D721Med (cell line): ENCODE results near the gene GIMAP6.
"Not testable (repeated sequence)": the region's sequence is repeated elsewhere in the genome, so short reads cannot be mapped to it uniquely, and the experiment has no call there.

Source experiments
- DNase-seq: peaks from one replicate; pipeline ENCODE4 v3.0.0; 2011; ENCODE audit warnings: low spot score; ENCODE audit not compliant: insufficient read length
- FAIRE-seq: peaks from 2 replicates; lab custom pipeline; 2011; peaks lifted over from hg19 to GRCh38; lab: Jason Lieb, UNC
- TF ChIP-seq, protein P1 (sequence below): IDR thresholded peaks from 2 replicates; pipeline ENCODE4 v1.5.1; 2012; ENCODE audit warnings: mild to moderate bottlenecking, control low read depth; ENCODE audit not compliant: insufficient read depth; ENCODE audit errors: missing control alignments

Gene GIMAP6

DNA sequence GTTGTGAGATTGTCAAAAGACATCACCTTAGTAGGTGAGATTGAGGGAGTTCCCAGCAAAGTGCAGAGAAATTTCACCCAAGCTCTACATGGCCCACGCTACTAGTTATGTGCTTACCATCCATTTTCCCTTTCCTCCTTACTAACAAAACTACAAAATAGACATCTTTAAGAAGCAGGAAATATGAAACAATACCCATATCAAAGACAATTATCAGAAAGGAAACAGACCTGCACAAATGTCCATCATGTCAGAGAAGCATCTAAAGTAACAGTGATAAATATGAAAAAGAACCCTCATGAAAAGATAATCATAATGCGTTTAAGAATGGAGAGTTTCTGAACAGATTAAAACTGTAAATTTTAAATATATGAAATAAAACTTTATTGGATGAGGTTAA lies 36.8 kb downstream of the GIMAP6 start:
- FAIRE-seq: no peak
- TF ChIP-seq, protein P1, sequence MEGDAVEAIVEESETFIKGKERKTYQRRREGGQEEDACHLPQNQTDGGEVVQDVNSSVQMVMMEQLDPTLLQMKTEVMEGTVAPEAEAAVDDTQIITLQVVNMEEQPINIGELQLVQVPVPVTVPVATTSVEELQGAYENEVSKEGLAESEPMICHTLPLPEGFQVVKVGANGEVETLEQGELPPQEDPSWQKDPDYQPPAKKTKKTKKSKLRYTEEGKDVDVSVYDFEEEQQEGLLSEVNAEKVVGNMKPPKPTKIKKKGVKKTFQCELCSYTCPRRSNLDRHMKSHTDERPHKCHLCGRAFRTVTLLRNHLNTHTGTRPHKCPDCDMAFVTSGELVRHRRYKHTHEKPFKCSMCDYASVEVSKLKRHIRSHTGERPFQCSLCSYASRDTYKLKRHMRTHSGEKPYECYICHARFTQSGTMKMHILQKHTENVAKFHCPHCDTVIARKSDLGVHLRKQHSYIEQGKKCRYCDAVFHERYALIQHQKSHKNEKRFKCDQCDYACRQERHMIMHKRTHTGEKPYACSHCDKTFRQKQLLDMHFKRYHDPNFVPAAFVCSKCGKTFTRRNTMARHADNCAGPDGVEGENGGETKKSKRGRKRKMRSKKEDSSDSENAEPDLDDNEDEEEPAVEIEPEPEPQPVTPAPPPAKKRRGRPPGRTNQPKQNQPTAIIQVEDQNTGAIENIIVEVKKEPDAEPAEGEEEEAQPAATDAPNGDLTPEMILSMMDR: no peak
- no peak for DNase-seq

DNA sequence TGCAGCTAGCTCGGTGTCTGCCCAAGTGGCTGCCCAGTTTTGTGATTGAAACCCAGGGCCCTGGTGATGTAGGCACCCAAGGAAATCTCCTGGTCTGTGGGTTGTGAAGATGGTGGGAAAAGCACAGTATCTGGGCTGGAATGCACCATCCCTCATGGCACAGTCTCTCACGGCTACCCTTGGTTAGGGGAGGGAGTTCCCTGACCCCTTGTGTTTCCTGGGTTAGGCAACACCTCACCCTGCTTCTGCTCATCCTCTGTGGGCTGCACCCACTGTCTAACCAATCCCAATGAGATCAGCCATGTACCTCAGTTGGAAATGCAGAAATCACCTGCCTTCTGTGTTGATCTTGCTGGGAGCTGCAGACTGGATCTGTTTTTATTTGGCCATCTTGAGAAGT lies 37.4 kb downstream of the GIMAP6 start:
- TF ChIP-seq, protein P1: no peak
- FAIRE-seq: no peak
- DNase-seq: no peak

DNA sequence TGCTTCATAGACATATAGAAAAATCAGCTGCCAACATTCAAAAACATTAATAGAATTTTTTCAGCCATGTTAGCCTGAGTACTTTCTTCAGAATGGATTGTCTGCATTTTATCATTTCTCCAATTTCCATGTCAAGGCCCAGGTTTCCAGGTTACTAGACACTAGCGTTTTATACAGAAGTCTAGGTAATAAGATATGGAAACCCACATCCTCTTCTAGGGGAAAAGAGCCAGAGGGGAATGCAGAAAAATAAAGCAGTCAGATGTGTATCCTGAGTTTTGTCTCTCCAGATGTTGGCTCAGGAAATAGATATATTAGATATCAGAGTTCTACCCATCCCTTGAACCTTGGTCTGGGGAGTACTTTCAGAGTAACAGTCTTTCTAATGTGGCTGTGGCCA lies 44.6 kb downstream of the GIMAP6 start:
- no peak for FAIRE-seq
- no peak for DNase-seq
- TF ChIP-seq, protein P1: no peak

DNA sequence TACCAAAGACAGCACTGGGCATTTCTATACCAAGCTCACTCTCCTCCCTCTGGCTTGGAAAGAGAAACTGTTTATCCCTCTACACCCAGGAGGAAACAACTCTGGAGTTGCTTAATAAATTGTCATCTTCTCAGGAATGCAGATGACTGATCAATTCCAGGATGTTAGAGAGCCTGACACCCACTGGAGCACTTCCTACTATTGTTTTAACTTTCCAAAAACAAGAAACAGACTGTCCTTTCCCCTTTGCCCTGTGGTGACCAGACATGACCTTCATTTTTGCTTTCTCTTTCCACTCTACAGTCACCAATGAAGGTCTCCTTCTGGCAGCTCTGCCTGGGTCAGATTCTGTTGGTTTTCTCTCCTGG lies 45.4 kb downstream of the GIMAP6 start:
- FAIRE-seq: no peak
- no peak for DNase-seq

DNA sequence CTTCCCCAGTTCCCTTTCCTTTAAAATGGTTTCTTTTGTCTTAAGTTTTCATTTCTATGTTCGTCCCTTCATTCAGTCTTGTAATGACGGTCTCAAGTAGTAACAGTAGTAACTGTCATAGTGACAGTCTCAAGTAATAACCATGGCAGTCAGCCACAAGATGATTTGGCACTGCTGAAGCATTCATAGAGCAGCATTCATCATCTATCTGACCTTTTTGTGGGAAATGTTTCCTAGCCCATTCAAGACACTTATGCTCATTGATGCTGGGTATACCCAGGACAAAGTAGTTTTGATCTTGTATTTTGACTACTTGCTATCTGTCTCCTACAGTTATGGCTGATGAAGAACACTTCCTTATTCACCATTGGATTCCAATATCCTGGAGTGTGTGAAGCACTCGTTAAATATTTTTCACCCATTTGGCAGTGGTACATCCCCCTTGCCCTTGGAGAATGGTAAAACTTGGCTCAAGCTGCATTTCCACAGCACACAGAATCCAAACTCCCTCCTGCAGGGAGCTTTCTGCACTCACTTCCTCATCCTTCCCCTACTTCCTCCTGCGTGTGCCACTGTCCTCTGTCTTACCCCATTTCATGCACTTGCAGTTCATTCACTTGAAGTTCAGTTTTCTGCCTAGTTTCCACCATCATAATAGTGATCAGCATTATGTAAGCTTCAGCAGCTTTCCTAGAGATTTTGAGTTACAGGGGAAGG lies 46.0 kb downstream of the GIMAP6 start:
- FAIRE-seq (no peak), DNase-seq (no peak)
- TF ChIP-seq, protein P1: no peak

More for the DNA sequence above, 45.4 kb downstream of the GIMAP6 start:
- TF ChIP-seq, protein P1: no peak

DNA sequence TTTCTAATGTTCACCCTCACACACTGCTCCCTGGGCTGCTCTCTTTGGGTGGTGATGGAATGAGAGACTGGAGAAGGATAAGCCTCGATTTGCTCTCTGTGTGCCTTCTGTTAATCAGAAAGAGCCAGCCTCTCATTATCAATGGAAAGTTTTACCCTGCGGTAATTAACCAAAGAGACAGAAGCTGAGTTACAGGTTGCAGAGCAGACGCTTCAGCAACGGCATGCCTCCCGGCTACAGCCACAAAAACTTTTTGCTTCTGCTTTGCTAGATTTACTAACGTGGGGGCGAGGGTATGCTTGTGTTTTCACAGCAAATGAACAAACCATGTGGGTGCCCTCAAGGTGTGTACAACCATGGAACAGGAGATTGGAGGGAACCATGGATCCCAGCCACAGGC lies 47.0 kb downstream of the GIMAP6 start:
- no peak for FAIRE-seq
- TF ChIP-seq, protein P1: no peak
- no peak for DNase-seq

DNA sequence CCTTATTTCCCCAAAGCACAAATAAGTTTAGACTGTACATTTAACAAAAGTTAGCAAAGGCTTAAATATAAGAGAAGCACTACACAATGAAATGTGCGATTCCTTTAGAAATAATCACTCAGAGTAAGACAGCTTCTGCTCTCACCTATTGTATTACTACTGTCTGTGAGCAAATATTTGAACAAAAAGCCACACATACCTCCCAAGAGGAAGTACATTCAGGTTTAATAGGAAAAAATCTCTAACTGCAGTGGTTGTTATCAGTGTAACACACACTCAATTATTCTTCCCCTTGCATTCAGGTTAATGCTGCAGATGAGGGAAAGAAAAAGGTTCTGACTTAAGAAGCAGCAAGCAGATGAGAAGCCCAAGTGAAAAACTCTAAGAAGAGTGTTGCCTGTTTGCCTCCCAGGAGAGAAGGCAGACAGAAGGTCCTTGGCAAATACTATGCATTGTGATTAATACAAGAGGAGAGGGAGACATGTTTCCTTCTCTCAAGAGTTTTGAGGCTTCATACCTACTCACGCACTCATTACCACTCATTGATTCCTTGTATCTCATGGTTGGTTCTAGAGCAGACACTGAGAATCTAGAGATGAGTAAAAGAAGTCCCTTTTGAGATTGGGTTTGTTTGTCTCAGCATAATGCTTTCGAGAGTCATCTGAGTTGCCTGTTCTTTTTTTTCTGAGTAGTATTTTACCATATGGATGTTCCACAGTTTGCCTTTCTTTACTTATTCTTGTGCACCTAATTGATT lies 51.4 kb downstream of the GIMAP6 start:
- no peak for FAIRE-seq
- no peak for DNase-seq

DNA sequence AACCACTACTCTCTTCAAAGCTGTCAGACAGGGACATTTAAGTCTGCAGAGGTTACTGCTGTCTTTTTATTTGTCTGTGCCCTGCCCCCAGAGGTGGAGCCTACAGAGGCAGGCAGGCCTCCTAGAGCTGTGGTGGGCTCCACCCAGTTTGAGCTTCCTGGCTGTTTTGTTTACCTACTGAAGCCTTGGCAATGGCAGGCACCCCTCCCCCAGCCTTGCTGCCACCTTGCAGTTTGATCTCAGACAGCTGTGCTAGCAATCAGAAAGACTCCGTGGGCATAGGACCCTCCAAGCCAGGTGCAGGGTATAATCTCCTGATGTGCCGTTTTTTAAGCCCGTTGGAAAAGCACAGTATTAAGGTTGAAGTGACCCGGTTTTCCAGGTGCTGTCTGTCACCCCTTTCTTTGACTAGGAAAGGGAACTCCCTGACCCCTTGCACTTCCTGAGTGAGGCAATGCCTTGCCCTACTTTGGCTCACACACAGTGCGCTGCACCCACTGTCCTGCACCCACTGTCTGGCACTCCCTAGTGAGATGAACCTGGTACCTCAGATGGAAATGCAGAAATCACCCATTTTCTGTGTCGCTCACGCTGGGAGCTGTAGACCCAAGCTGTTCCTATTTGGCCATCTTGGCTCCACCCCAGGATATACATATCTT lies 52.1 kb downstream of the GIMAP6 start:
- not testable (repeated sequence) for FAIRE-seq, DNase-seq

More for the DNA sequence above, 51.4 kb downstream of the GIMAP6 start:
- TF ChIP-seq, protein P1: no peak
